Erythroblast (primary cell): ENCODE data around the gene SIK2.

Source experiments
- GATA1 ChIP-seq: IDR thresholded peaks from 2 replicates; pipeline ENCODE4 v1.6.1; 2011; ENCODE audit warnings: low read depth, mild to moderate bottlenecking, control low read depth, low read length, moderate library complexity
- POLR2A ChIP-seq: IDR thresholded peaks from 2 replicates; pipeline ENCODE4 v1.6.1; 2011; ENCODE audit warnings: mild to moderate bottlenecking, low read length

DNA sequence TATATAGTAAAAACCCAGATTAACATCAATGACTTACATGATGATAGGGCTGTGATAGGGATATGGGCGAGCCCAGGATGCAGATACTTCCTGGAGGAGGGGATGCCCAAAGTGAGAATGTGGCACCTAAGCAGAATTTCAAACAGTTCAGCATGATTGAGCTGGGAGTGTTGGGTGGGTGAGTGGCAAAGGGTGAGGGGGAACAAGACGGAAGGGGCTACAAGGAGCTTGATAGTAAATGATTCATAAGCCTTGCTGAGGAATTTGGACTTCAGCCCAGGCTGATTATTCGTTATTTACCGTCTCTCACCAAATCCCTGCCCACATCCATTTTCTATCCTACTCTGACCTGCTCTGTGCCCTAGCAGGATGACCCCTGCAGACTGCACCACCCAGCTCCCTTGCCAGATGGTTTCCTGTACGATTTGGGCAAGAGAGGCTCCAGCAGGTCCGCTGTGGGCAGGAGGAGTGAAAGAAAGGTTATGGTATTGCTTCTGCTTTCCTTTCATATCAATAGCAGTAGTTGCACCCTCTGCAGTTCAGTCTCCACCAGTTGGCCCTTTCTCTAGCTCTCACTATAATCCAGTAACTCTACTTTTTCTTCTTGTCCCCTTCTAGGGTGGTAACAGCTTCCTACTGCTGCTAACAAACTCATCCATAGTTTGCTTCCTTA, 30.3 kb upstream of the SIK2 start:
- TF ChIP-seq POLR2A (no peak), GATA1 (no peak)
